Progenitor cell of endocrine pancreas (in vitro differentiated cells): ENCODE data around the gene ZMYM2. TPM values are rescaled to one million over a fixed set of nuclear protein-coding genes. Genes with fewer than 3 reads are reported as not detected.

ENCODE experiments used
- DNase-seq: peaks from one replicate; pipeline ENCODE4 v3.0.0; 2021; ENCODE audit warnings: low spot score; ENCODE audit not compliant: unreplicated experiment
- H3K27ac Mint-ChIP-seq: 2 replicates; pipeline ENCODE4 v1.8.0; 2021; ENCODE audit warnings: mild to moderate bottlenecking, moderate library complexity, mixed read lengths
- H3K27me3 Mint-ChIP-seq: 2 replicates; pipeline ENCODE4 v1.8.0; 2021; ENCODE audit warnings: mixed read lengths
- H3K36me3 Mint-ChIP-seq: 2 replicates; pipeline ENCODE4 v1.8.0; 2022; ENCODE audit warnings: mixed read lengths; ENCODE audit not compliant: insufficient read depth
- H3K4me1 Mint-ChIP-seq: 2 replicates; pipeline ENCODE4 v1.8.0; 2021; ENCODE audit warnings: low read depth, mixed read lengths
- H3K4me3 Mint-ChIP-seq: 2 replicates; pipeline ENCODE4 v1.8.0; 2021; ENCODE audit warnings: low read depth, mild to moderate bottlenecking, moderate library complexity, mixed read lengths
- H3K9me3 Mint-ChIP-seq: 2 replicates; pipeline ENCODE4 v1.8.0; 2021; ENCODE audit warnings: low read depth, mixed read lengths
- CTCF ChIP-seq: fragments of 200-600 bp; sonication (generic); IDR thresholded peaks from one replicate; pipeline ENCODE4 v1.5.0; 2021; ENCODE audit warnings: antibody characterized with exemption, mild to moderate bottlenecking; ENCODE audit not compliant: unreplicated experiment
- total RNA-seq: library from RNA; stranded (reverse); gene quantifications from 2 replicates; pipeline ENCODE4 v1.2.1, GENCODE V29; 2021

Gene ZMYM2
- total RNA-seq, 1 donor from 2014 or later: 192 TPM

- Mint-ChIP-seq H3K27ac (peak overlapping the region; percentile 74), H3K36me3 (no peaks in the 10 kb centered on the region), H3K4me1 (peaks cover 1% of the 10 kb centered on the region), H3K4me3 (peak overlapping the region; percentile 70), H3K27me3 (peaks cover 12% of the 10 kb centered on the region), H3K9me3 (no peaks in the 10 kb centered on the region)
- peak; percentile 21 for DNase-seq
- peak; percentile 52 for TF ChIP-seq CTCF
Measured at GRCh38 chr13:20128459-20128931, 170.0 kb downstream of the ZMYM2 start.

GRCh38 chr13:20129076-20129475, 170.5 kb downstream of the ZMYM2 start:
- TF ChIP-seq CTCF: no peak
- peaks cover 12% of the 10 kb centered on the region for H3K27me3 Mint-ChIP-seq
- H3K9me3 Mint-ChIP-seq: no peaks in the 10 kb centered on the region
- H3K4me1 Mint-ChIP-seq: peaks cover 1% of the 10 kb centered on the region
- H3K27ac Mint-ChIP-seq: no peak overlapping the region
- no peaks in the 10 kb centered on the region for H3K36me3 Mint-ChIP-seq
- peak overlapping the region; percentile 17 for H3K4me3 Mint-ChIP-seq
- DNase-seq: no peak

- Mint-ChIP-seq H3K4me3 (no peak overlapping the region), H3K36me3 (no peaks in the 10 kb centered on the region), H3K27ac (no peak overlapping the region), H3K9me3 (no peaks in the 10 kb centered on the region), H3K4me1 (peaks cover 1% of the 10 kb centered on the region), H3K27me3 (peaks cover 8% of the 10 kb centered on the region)
- no peak for DNase-seq
- TF ChIP-seq CTCF: no peak
Measured at GRCh38 chr13:20130012-20130411, 171.5 kb downstream of the ZMYM2 start.

GRCh38 chr13:20130652-20131051, 172.1 kb downstream of the ZMYM2 start:
- H3K27me3 Mint-ChIP-seq: peaks cover 7% of the 10 kb centered on the region
- H3K36me3 Mint-ChIP-seq: no peaks in the 10 kb centered on the region
- DNase-seq: no peak
- no peak overlapping the region for H3K27ac Mint-ChIP-seq
- peaks cover 1% of the 10 kb centered on the region for H3K4me1 Mint-ChIP-seq
- H3K4me3 Mint-ChIP-seq: no peak overlapping the region
- no peaks in the 10 kb centered on the region for H3K9me3 Mint-ChIP-seq
- TF ChIP-seq CTCF: no peak

GRCh38 chr13:20131057-20131832, 172.7 kb downstream of the ZMYM2 start:
- H3K27ac Mint-ChIP-seq: no peak overlapping the region
- no peaks in the 10 kb centered on the region for H3K9me3 Mint-ChIP-seq
- peaks cover 1% of the 10 kb centered on the region for H3K4me1 Mint-ChIP-seq
- no peak for DNase-seq
- no peaks in the 10 kb centered on the region for H3K36me3 Mint-ChIP-seq
- H3K4me3 Mint-ChIP-seq: no peak overlapping the region
- peaks cover 5% of the 10 kb centered on the region for H3K27me3 Mint-ChIP-seq
- TF ChIP-seq CTCF: no peak
